ENCODE data around the gene KTN1.

Gene KTN1, protein sequence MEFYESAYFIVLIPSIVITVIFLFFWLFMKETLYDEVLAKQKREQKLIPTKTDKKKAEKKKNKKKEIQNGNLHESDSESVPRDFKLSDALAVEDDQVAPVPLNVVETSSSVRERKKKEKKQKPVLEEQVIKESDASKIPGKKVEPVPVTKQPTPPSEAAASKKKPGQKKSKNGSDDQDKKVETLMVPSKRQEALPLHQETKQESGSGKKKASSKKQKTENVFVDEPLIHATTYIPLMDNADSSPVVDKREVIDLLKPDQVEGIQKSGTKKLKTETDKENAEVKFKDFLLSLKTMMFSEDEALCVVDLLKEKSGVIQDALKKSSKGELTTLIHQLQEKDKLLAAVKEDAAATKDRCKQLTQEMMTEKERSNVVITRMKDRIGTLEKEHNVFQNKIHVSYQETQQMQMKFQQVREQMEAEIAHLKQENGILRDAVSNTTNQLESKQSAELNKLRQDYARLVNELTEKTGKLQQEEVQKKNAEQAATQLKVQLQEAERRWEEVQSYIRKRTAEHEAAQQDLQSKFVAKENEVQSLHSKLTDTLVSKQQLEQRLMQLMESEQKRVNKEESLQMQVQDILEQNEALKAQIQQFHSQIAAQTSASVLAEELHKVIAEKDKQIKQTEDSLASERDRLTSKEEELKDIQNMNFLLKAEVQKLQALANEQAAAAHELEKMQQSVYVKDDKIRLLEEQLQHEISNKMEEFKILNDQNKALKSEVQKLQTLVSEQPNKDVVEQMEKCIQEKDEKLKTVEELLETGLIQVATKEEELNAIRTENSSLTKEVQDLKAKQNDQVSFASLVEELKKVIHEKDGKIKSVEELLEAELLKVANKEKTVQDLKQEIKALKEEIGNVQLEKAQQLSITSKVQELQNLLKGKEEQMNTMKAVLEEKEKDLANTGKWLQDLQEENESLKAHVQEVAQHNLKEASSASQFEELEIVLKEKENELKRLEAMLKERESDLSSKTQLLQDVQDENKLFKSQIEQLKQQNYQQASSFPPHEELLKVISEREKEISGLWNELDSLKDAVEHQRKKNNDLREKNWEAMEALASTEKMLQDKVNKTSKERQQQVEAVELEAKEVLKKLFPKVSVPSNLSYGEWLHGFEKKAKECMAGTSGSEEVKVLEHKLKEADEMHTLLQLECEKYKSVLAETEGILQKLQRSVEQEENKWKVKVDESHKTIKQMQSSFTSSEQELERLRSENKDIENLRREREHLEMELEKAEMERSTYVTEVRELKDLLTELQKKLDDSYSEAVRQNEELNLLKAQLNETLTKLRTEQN (N-terminal part only)

DNA sequence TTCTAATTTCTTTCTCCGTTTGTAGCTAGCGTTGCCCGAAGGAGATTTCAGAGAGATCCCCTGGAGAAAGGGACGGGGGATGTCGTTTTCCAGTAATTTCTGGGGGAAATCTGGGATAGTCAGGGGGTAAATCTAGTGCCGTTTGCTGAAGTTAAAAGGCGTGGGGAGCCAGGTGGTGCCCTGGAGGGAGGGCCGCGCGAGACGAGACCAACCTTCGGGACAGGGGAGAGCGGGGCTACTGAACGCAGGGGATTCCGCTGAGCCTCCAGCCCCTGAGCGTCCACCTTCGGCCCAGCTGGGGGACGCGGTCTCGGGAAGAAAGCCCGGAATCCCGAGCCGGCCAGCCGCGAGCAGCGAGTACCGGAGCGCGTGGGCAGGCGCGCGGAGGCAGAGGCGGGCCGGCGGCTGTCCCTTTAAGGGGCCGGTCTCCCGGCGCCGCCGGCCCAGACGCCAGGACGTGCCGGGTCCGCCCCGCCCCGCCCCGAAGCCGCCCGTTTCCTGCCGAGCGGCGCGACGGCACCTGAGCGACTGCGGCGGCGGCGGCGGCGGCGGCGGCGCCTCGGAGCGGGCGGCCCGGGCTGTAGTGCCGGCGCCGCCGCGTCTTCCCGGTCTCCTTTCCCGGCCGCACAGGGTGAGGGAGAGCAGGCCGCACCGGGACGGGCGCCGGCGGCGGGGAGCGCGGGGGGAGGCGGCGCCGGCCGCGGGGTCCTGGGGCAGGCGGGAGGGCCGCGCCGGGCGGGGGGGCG lies at the start of gene KTN1:
TSS of gene KTN1 (plus strand) at position 484 of the 746 bp plus-strand sequence. CDS start 31,842 bp downstream, outside the sequence.
- DNase-seq, result peak; percentile 59 to 69

GRCh38 chr14:55530464-55530863 lies 49.5 kb upstream of the KTN1 start:
- no peak for DNase-seq

DNA sequence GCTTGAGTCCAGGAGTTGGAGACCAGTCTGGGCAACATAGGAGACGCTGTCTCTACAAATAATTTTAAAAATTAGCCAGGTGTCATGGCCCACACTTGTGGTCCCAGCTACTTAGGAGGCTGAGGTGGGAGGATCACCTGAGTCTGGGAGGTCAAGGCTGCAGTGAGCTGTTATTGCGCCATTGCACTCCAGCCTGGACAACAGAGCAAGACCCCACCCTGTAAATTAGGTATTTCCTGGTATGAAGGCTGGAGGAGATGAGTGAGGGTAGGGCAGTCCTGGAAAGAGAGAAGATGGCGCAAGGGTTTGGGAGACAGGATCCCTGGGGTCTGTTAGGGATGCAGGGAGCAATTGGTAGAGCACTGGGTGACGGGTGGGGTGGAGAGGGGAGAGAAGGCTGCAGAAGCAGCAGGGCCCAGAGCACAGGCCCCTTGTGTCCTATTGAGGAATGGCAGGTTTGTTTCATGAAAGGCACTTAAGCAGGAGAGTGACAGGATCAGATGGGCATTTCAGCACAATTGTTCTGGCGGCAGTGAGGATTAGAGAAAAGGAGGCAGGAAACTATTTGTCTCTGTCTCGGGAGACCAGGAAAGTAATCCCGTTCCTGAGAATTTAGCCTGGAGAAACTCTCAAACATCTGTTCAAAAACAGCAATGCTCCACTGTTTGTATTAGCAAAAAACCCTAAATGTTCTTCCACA lies 47.2 kb upstream of the KTN1 start:
- DNase-seq, result peak in 1 of 2 experiments; percentile 22

GRCh38 chr14:55533960-55534359 lies 46.0 kb upstream of the KTN1 start:
- DNase-seq, result no peak

- no peak for DNase-seq
Measured at GRCh38 chr14:55535516-55536203, 44.3 kb upstream of the KTN1 start.

- no peak for DNase-seq
Measured at GRCh38 chr14:55536204-55536708, 43.8 kb upstream of the KTN1 start.

GRCh38 chr14:55537782-55538181 lies 42.2 kb upstream of the KTN1 start:
- DNase-seq, result no peak

- no peak for DNase-seq
Measured at GRCh38 chr14:55539975-55540374, 40.0 kb upstream of the KTN1 start.

DNA sequence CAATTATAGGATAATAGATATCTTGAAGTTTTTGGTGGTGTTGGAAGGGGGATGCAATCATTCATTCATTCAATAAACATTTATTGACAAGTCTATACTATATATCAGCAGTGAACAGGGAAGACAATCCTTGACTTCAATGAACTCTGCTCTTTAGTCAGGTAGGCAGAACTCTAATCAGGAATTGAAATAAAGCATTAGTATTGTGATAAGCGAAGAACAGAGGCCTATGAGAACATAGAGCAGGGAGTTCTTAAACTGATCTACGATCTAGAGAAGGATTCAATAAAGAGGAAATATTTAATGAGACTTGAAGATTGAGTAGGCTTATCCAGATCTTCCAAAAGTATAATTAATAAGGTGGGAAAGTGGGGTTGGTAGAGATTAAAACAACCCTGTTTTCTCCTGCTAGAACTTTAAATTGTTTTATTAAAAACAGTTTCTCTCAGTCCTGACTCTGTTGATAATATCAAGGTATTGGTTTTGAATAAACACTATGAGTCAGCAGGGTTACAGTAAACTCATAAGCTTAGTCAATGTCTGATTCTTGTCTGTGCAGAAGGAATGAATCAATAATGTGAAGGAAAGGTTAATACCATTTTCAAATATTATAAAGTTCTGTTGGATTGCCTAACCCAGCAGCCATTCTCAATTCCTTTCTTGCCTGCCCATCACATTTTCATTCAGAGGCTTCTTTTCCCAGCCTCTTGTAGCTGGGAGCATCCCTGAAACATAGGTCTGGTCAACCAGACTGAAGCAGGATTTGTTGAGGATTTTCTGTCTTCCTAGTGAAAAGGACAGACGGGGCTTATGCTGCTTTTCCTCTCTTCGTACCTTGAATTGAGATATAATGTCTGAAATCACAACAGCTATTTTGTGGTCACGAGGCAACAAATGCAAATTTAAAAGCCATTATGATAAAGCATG lies 38.9 kb upstream of the KTN1 start:
- no peak for DNase-seq

DNA sequence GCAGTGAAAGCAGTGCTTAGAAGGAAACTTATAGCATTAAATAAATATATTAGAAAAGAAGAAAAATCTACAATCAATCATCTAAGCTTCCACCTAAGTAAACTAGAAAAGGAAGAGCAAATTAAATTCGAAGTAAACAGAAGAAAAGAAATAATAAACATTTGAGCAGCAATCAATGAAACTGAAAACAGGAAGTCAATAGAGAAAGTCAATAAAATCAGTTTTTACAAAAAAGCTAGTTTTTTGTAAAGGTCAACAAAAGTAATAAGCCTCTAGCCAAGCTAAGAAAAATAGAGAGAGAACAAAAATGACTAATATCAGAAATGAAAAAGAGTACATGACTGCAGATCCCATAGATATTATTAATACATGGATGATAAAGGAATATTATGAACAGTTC lies 34.2 kb upstream of the KTN1 start:
- DNase-seq, result no peak

GRCh38 chr14:55546212-55546874 lies 33.7 kb upstream of the KTN1 start:
- DNase-seq, result no peak

DNA sequence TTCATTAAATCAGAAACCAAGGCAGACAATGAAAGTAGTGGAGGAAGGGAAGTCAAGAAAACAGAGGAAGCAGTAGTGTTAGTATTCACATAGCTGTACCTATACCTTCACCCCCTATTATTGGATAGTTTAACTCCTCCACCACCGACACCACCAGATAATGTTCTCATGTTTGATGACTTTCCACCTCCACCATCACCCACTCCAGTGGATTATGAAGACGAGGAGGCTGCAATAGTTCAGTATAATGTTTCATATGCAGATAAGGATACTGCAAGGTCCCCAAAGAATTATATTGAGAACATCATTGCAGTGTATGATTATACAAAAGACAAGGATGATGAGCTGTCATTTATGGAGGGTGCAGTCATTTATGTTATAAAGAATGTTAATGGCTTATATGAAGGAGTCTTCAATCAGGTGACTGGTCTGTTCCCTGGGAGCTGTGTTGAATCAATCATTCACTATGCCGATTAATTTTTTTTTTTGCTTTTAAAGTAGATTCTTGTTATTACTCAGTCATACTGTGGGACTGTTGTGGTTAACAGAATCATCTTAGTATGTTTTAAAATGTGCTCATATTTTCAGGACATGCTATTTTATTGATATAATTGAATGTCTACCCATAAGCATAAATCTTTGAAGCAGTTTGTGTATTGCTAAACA lies 32.2 kb upstream of the KTN1 start:
- no peak for DNase-seq

GRCh38 chr14:55553791-55554190 lies 26.2 kb upstream of the KTN1 start:
- DNase-seq, result no peak

- no peak for DNase-seq
Measured at GRCh38 chr14:55556929-55557623, 22.9 kb upstream of the KTN1 start.

- no peak for DNase-seq
Measured at GRCh38 chr14:55562135-55562534, 17.9 kb upstream of the KTN1 start.

- DNase-seq, result no peak
Measured at GRCh38 chr14:55568618-55569017, 11.4 kb upstream of the KTN1 start.

DNA sequence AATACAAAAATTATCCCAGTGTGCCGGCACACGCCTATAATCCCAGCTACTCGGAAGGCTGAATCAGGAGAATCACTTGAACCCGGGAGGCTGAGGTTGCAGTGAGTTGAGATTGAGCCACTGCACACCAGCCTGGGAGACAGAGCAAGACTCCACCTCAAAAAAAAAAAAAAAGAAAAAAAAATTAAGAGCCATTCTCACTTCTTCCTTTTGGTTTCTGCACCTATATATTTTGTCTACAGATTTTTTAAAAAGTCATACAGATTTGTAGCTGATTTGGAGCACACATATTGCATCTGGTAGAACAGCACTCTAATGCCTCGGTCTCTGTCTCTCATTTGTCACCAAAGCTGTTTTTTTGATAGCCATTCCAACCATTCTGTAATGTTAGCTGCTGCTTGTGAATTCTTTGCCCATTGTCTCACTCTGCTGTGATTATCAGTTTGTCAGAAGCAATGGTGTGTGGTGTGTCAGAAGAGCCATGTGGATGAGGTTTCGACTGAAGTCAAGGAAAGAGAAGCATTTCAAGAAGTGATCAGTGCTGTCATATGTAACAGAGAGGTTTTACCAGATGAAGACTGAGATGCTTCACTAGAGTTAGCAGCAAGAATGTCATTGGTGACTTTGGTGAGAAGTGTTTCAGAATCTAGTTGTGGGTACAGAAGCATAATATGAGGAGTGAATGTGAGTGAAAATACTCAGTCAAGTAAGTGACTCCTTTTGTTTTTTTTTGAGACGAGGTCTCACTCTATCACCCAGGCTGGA lies 8.7 kb upstream of the KTN1 start:
- DNase-seq, result no peak

Data from Kasumi-1 (cell line).